Chondrocyte (in vitro differentiated cells): ENCODE measurements around the gene CD200. TPM values are rescaled to one million over a fixed set of nuclear protein-coding genes. Genes with fewer than 3 reads are reported as not detected.

Experiments used
- DNase-seq: peaks from one replicate; pipeline ENCODE4 v3.0.0; 2021; ENCODE audit warnings: mixed read lengths, low spot score
- H3K27ac Mint-ChIP-seq: one replicate; pipeline ENCODE4 v1.8.0; 2021; ENCODE audit warnings: mild to moderate bottlenecking, moderate library complexity, mixed read lengths; ENCODE audit not compliant: unreplicated experiment
- H3K27me3 Mint-ChIP-seq: 2 replicates; pipeline ENCODE4 v1.8.0; 2021; ENCODE audit warnings: low read depth, mixed read lengths
- H3K36me3 Mint-ChIP-seq: 2 replicates; pipeline ENCODE4 v1.8.0; 2021; ENCODE audit warnings: low read depth, mixed read lengths
- H3K4me1 Mint-ChIP-seq: 2 replicates; pipeline ENCODE4 v1.8.0; 2021; ENCODE audit warnings: low read depth, mild to moderate bottlenecking, mixed read lengths
- H3K4me3 Mint-ChIP-seq: one replicate; pipeline ENCODE4 v1.8.0; 2021; ENCODE audit warnings: mild to moderate bottlenecking, moderate library complexity, mixed read lengths; ENCODE audit not compliant: unreplicated experiment
- H3K9me3 Mint-ChIP-seq: 2 replicates; pipeline ENCODE4 v1.8.0; 2021; ENCODE audit warnings: low read depth, mixed read lengths
- total RNA-seq: library from RNA; stranded (reverse); gene quantifications from 3 replicates; pipeline ENCODE4 v1.2.1, GENCODE V29; 2021
- TF ChIP-seq, protein P1 (sequence below): fragments of 200-600 bp; sonication (generic); IDR thresholded peaks from 2 replicates; pipeline ENCODE4 v1.5.0; 2021; ENCODE audit warnings: antibody characterized with exemption, mild to moderate bottlenecking, moderate library complexity

The CD200 gene
- total RNA-seq, 1 donor from 2014 or later: 1.7 TPM

DNA sequence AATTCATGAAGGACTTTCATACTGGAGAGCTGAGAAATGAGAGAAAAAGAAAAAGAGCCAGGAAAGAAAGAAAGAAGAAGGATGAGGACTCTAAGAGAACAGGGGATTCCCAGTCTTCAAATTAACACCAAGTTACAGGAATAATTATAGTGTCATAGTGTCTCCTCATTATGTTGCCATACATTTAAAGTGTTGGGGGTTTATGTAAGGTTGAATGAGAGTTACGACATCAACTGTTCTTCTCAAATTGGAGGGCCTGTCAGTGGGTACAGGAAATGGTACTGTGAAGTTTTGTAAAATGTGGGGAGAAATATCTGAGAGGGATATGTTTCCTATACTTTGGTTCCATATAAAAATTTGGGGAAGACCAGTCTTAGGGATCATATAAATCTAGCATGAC is 12.3 kb upstream of the CD200 start:
- H3K27me3 Mint-ChIP-seq: peaks cover 17% of the 10 kb centered on the region
- TF ChIP-seq, protein P1, sequence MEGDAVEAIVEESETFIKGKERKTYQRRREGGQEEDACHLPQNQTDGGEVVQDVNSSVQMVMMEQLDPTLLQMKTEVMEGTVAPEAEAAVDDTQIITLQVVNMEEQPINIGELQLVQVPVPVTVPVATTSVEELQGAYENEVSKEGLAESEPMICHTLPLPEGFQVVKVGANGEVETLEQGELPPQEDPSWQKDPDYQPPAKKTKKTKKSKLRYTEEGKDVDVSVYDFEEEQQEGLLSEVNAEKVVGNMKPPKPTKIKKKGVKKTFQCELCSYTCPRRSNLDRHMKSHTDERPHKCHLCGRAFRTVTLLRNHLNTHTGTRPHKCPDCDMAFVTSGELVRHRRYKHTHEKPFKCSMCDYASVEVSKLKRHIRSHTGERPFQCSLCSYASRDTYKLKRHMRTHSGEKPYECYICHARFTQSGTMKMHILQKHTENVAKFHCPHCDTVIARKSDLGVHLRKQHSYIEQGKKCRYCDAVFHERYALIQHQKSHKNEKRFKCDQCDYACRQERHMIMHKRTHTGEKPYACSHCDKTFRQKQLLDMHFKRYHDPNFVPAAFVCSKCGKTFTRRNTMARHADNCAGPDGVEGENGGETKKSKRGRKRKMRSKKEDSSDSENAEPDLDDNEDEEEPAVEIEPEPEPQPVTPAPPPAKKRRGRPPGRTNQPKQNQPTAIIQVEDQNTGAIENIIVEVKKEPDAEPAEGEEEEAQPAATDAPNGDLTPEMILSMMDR: no peak

DNA sequence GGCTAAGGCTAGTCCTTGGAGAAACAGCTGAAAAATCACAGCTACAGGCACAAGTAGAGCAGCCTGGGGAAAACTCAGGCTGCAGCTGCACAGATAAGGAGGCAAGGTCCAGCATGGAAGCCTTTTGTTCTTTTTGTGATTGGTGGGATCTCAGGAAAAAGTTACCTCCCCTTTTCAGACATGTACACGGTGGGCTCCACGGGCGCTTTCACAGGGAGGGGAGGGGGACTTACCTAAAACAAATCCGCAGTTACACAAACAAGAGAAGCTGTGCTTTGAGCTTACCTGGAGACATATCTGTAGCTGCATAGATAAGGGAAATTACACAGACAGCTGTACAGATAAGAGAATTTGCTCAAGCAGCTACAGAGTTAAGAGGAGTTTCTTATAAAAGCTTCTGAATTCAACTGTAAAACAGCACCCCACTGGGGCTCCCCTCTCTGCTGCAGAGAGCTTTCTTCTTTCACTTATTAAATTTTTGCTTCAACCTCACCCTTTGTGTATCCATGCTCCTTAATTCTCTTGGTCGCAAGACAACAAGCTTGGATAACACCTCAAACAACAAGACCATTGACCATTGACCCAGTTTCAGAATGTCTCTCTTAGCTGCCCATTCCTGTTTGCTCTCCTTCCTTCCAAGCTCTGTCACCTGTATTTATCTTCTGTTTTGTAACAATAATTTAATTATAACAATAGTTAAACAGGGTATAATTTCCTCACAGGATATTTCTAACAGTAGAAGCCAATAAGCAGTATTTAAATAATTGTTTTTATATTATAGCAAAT is 10.9 kb upstream of the CD200 start:
- Mint-ChIP-seq H3K9me3 (no peaks in the 10 kb centered on the region), H3K4me3 (no peak overlapping the region), H3K36me3 (no peaks in the 10 kb centered on the region), H3K4me1 (no peaks in the 10 kb centered on the region), H3K27me3 (peaks cover 20% of the 10 kb centered on the region), H3K27ac (no peak overlapping the region)
- no peak for DNase-seq
- TF ChIP-seq, protein P1: no peak

More for the DNA sequence above, 12.3 kb upstream of the CD200 start:
- DNase-seq: no peak
- Mint-ChIP-seq H3K4me3 (no peak overlapping the region), H3K36me3 (no peaks in the 10 kb centered on the region), H3K27ac (no peak overlapping the region), H3K9me3 (no peaks in the 10 kb centered on the region), H3K4me1 (no peaks in the 10 kb centered on the region)

DNA sequence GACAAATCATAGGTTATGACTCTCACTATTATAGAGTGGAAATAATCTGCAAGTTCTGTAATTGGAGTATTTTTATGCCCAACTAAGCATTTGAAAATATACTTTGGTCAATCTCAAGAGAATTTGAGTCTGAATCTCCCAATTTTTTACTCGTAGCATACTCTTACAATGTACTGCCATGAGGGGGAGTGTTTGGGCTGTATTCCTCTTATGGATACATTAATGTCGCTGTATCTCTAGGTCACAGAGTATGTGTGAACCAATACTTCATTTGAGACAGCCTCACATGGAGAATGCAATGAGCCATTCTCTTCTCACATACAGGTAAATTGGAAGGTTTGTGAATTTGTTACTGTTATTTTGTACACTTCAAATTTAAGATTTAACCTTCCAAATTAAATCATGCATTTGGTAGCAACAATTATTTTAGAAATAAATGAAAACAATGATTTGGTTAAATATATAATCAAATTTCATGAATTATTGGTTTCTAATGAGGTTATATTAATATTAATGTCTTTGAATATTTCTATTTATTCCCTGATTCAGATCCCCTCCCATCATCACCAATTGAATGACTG is 5.5 kb upstream of the CD200 start:
- Mint-ChIP-seq H3K27me3 (peaks cover 14% of the 10 kb centered on the region), H3K4me1 (no peaks in the 10 kb centered on the region), H3K27ac (no peak overlapping the region), H3K9me3 (no peaks in the 10 kb centered on the region), H3K4me3 (no peak overlapping the region), H3K36me3 (no peaks in the 10 kb centered on the region)
- DNase-seq: no peak
- TF ChIP-seq, protein P1: peak; percentile 90

DNA sequence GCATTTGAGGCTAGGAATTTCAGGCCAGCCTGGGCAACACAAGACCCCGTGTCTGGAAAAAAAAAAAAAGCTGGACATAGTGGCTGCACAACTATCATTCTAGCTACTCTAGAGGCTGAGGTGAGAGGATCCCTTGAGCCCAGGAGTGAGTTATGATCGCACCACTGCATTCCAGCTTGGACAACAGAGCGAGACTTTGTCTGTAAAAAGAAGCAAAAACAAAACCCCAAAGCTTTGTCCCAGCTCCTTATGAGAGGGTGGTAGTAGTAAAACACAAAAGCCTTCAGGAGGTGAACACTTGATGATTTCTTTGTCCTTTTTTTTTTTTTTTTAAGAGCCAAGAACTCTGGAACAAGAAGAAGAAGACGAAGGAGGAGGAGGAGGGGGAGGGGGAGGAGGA is 1.1 kb upstream of the CD200 start:
- no peak for DNase-seq
- TF ChIP-seq, protein P1: no peak
- H3K4me3 Mint-ChIP-seq: no peak overlapping the region
- no peak overlapping the region for H3K27ac Mint-ChIP-seq
- H3K27me3 Mint-ChIP-seq: peaks cover 1% of the 10 kb centered on the region
- H3K9me3 Mint-ChIP-seq: no peaks in the 10 kb centered on the region
- no peaks in the 10 kb centered on the region for H3K36me3 Mint-ChIP-seq
- H3K4me1 Mint-ChIP-seq: peaks cover 14% of the 10 kb centered on the region

DNA sequence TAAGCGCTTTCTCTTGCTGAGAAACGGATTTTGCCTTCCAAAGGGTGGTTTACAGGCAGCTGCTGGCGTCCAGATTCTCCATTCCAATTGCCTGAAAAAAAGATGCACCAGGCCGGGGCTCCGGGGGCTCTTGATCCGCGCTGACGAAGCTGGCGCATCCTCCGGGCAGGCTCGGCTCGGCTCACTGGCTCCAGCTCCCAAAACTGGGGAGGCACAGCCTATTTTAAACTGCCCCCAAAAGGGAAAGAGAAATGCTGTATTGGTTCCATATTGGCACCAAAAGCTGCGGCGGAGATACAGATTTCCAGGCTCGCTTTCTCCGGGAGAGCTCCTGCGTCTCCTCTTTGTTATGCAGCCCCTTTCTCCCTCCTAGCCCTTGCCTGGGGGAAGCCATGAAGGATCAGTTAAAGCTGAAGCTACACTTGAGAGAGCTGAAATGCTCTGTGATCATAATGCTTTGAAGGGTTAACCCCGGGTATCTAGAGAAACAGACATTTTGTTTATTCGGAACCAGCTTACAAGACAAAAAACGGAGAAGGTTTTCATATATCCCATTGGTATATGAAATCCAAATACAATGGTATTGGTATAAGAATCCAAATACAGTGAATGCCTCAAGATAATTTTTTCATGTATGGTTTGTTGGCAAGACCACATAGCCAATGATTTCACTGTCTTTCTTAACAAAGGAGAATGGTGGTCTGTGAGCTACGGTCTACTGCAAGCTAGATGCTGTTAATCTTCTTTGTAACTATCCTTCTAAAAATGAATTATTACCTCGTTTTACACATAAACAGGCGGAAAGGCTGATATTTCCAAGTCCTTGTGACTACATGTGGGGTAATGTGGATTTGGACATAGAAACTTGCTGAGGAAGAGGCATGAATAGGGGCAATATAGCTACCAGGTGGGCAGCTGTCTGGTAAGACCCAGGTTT is 693 bp downstream of the CD200 start:
- Mint-ChIP-seq H3K27ac (no peak overlapping the region), H3K4me3 (peak overlapping the region; percentile 81), H3K36me3 (no peaks in the 10 kb centered on the region), H3K9me3 (no peaks in the 10 kb centered on the region), H3K4me1 (peaks cover 14% of the 10 kb centered on the region), H3K27me3 (no peaks in the 10 kb centered on the region)
- no peak for DNase-seq
- TF ChIP-seq, protein P1: no peak
